Measurements from ENCODE around the gene TMEM248.
"Not testable (repeated sequence)": the region's sequence is repeated elsewhere in the genome, so short reads cannot be mapped to it uniquely, and the experiment has no call there.

Gene TMEM248, protein sequence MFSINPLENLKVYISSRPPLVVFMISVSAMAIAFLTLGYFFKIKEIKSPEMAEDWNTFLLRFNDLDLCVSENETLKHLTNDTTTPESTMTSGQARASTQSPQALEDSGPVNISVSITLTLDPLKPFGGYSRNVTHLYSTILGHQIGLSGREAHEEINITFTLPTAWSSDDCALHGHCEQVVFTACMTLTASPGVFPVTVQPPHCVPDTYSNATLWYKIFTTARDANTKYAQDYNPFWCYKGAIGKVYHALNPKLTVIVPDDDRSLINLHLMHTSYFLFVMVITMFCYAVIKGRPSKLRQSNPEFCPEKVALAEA

GRCh38 chr7:66920769-66921395, at the start of gene TMEM248:
TMEM248 (plus strand) TSS chr7:66921225; CDS start chr7:66941866, 20,641 bp downstream.
- H3K36me3 ChIP-seq (ENCODE audit: control insufficient read depth, insufficient read depth, low read length), result no peaks in the 10 kb centered on the region
- H3K4me3 ChIP-seq (ENCODE audit: low read length), result peak within 1 kb of the TSS; percentile 53
- H3K4me1 ChIP-seq (ENCODE audit: control insufficient read depth, insufficient read depth, low read length), result peaks cover 9% of the 10 kb centered on the region
- H3K9ac ChIP-seq (ENCODE audit: low read length), result peak within 1 kb of the TSS; percentile 78
- no peaks in the 10 kb centered on the region for H3K27me3 ChIP-seq (ENCODE audit: control insufficient read depth, insufficient read depth, low read length)
- H3K9me3 ChIP-seq (ENCODE audit: control insufficient read depth, low read length), result no peaks in the 10 kb centered on the region

- Histone ChIP-seq H3K9me3 (ENCODE audit: control insufficient read depth, low read length) (no peaks in the 10 kb centered on the region), H3K9ac (ENCODE audit: low read length) (no peak overlapping the region), H3K36me3 (ENCODE audit: control insufficient read depth, insufficient read depth, low read length) (no peaks in the 10 kb centered on the region), H3K27me3 (ENCODE audit: control insufficient read depth, insufficient read depth, low read length) (no peaks in the 10 kb centered on the region), H3K4me1 (ENCODE audit: control insufficient read depth, insufficient read depth, low read length) (no peaks in the 10 kb centered on the region), H3K4me3 (ENCODE audit: low read length) (no peak overlapping the region)
Observed at GRCh38 chr7:66873476-66873875, 47.5 kb upstream of the TMEM248 start.

GRCh38 chr7:66877577-66878300, 43.3 kb upstream of the TMEM248 start:
- H3K9me3 ChIP-seq (ENCODE audit: control insufficient read depth, low read length), result no peaks in the 10 kb centered on the region
- no peaks in the 10 kb centered on the region for H3K36me3 ChIP-seq (ENCODE audit: control insufficient read depth, insufficient read depth, low read length)
- no peak overlapping the region for H3K4me3 ChIP-seq (ENCODE audit: low read length)
- no peaks in the 10 kb centered on the region for H3K4me1 ChIP-seq (ENCODE audit: control insufficient read depth, insufficient read depth, low read length)
- no peak overlapping the region for H3K9ac ChIP-seq (ENCODE audit: low read length)
- no peaks in the 10 kb centered on the region for H3K27me3 ChIP-seq (ENCODE audit: control insufficient read depth, insufficient read depth, low read length)

GRCh38 chr7:66878301-66878685, 42.7 kb upstream of the TMEM248 start:
- H3K9me3 ChIP-seq (ENCODE audit: control insufficient read depth, low read length); H3K4me1 ChIP-seq (ENCODE audit: control insufficient read depth, insufficient read depth, low read length); H3K27me3 ChIP-seq (ENCODE audit: control insufficient read depth, insufficient read depth, low read length); H3K4me3 ChIP-seq (ENCODE audit: low read length); H3K36me3 ChIP-seq (ENCODE audit: control insufficient read depth, insufficient read depth, low read length); H3K9ac ChIP-seq (ENCODE audit: low read length): not testable (repeated sequence)

GRCh38 chr7:66880053-66880452, 41.0 kb upstream of the TMEM248 start:
- Histone ChIP-seq H3K4me1 (ENCODE audit: control insufficient read depth, insufficient read depth, low read length) (no peaks in the 10 kb centered on the region), H3K9ac (ENCODE audit: low read length) (no peak overlapping the region), H3K9me3 (ENCODE audit: control insufficient read depth, low read length) (no peaks in the 10 kb centered on the region), H3K36me3 (ENCODE audit: control insufficient read depth, insufficient read depth, low read length) (no peaks in the 10 kb centered on the region), H3K4me3 (ENCODE audit: low read length) (no peak overlapping the region), H3K27me3 (ENCODE audit: control insufficient read depth, insufficient read depth, low read length) (no peaks in the 10 kb centered on the region)

- H3K9ac ChIP-seq (ENCODE audit: low read length); H3K9me3 ChIP-seq (ENCODE audit: control insufficient read depth, low read length); H3K27me3 ChIP-seq (ENCODE audit: control insufficient read depth, insufficient read depth, low read length); H3K4me1 ChIP-seq (ENCODE audit: control insufficient read depth, insufficient read depth, low read length); H3K36me3 ChIP-seq (ENCODE audit: control insufficient read depth, insufficient read depth, low read length); H3K4me3 ChIP-seq (ENCODE audit: low read length): not testable (repeated sequence)
Observed at GRCh38 chr7:66880577-66880976, 40.4 kb upstream of the TMEM248 start.

- no peak overlapping the region for H3K9ac ChIP-seq (ENCODE audit: low read length)
- no peaks in the 10 kb centered on the region for H3K27me3 ChIP-seq (ENCODE audit: control insufficient read depth, insufficient read depth, low read length)
- H3K9me3 ChIP-seq (ENCODE audit: control insufficient read depth, low read length), result no peaks in the 10 kb centered on the region
- H3K4me1 ChIP-seq (ENCODE audit: control insufficient read depth, insufficient read depth, low read length), result no peaks in the 10 kb centered on the region
- H3K4me3 ChIP-seq (ENCODE audit: low read length), result no peak overlapping the region
- no peaks in the 10 kb centered on the region for H3K36me3 ChIP-seq (ENCODE audit: control insufficient read depth, insufficient read depth, low read length)
Observed at GRCh38 chr7:66883716-66884115, 37.3 kb upstream of the TMEM248 start.

DNA sequence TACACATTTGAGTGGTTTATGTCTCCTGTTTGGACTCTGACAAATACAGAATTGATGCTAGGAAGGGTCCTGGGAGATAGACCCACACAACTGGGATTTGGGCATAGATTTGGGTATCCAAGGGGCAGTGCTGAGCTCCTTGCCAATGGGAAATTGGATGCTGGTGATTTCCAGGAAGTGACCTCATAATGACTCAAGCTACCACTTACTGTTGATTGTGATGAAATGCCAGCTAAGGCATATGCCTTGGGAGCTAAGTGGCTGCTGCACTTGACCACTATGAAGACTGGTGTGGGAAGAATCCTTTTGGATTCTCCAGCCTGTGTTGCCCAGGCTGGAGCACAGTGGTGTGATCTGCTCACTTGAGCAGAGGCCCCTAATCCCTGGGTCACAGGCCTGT, 36.5 kb upstream of the TMEM248 start:
- H3K36me3 ChIP-seq (ENCODE audit: control insufficient read depth, insufficient read depth, low read length), result not testable (repeated sequence)

DNA sequence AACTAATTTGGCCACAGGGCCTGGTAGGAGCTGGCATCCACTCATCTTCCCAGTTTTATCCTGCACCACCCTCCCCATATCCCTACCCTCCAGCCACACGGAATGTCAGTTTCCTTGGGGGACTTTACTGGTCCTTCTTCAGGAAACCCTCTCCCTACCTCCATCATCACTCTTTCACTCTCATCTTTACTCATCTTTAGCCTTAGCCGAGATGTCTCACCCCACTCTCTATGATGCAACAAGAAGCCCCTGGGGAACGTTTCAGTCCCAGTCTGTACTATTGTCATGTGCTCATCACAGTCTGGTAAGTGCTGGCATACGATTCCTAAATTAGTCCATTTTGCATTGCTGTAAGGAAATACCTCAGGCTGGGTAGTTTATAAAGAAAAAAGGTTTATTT, 34.9 kb upstream of the TMEM248 start:
- no peak overlapping the region for H3K4me3 ChIP-seq (ENCODE audit: low read length)
- no peaks in the 10 kb centered on the region for H3K36me3 ChIP-seq (ENCODE audit: control insufficient read depth, insufficient read depth, low read length)
- no peak overlapping the region for H3K9ac ChIP-seq (ENCODE audit: low read length)
- no peaks in the 10 kb centered on the region for H3K27me3 ChIP-seq (ENCODE audit: control insufficient read depth, insufficient read depth, low read length)
- no peaks in the 10 kb centered on the region for H3K9me3 ChIP-seq (ENCODE audit: control insufficient read depth, low read length)
- H3K4me1 ChIP-seq (ENCODE audit: control insufficient read depth, insufficient read depth, low read length), result no peaks in the 10 kb centered on the region

More for the DNA sequence above, 36.5 kb upstream of the TMEM248 start:
- H3K27me3 ChIP-seq (ENCODE audit: control insufficient read depth, insufficient read depth, low read length); H3K4me3 ChIP-seq (ENCODE audit: low read length); H3K9me3 ChIP-seq (ENCODE audit: control insufficient read depth, low read length); H3K4me1 ChIP-seq (ENCODE audit: control insufficient read depth, insufficient read depth, low read length); H3K9ac ChIP-seq (ENCODE audit: low read length): not testable (repeated sequence)

DNA sequence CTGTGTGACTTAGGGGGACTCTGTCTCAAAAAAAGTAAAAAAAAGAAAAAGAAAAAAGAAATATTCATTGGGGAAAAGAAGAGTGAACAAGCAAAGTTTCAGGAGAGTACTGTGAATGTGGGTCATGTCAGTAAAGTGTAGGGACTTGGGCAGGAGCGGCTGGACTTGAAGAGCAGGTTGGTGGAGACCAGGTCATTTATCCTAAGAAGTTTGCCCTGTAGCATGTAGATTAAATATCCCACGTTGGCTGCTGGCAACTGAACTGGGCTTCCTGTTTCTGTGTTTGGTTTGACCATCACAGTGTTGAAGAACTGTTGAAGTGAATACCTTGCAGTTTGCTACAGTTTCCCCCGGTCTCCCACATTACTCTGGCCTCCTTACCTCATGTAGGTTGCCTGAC, 32.8 kb upstream of the TMEM248 start:
- not testable (repeated sequence) for H3K9ac ChIP-seq (ENCODE audit: low read length); H3K4me1 ChIP-seq (ENCODE audit: control insufficient read depth, insufficient read depth, low read length); H3K9me3 ChIP-seq (ENCODE audit: control insufficient read depth, low read length); H3K36me3 ChIP-seq (ENCODE audit: control insufficient read depth, insufficient read depth, low read length); H3K27me3 ChIP-seq (ENCODE audit: control insufficient read depth, insufficient read depth, low read length); H3K4me3 ChIP-seq (ENCODE audit: low read length)

- Histone ChIP-seq H3K9me3 (ENCODE audit: control insufficient read depth, low read length) (no peaks in the 10 kb centered on the region), H3K4me1 (ENCODE audit: control insufficient read depth, insufficient read depth, low read length) (no peaks in the 10 kb centered on the region), H3K27me3 (ENCODE audit: control insufficient read depth, insufficient read depth, low read length) (no peaks in the 10 kb centered on the region), H3K4me3 (ENCODE audit: low read length) (no peak overlapping the region), H3K9ac (ENCODE audit: low read length) (no peak overlapping the region), H3K36me3 (ENCODE audit: control insufficient read depth, insufficient read depth, low read length) (no peaks in the 10 kb centered on the region)
Observed at GRCh38 chr7:66894463-66895080, 26.5 kb upstream of the TMEM248 start.

GRCh38 chr7:66896441-66896840, 24.6 kb upstream of the TMEM248 start:
- no peak overlapping the region for H3K9ac ChIP-seq (ENCODE audit: low read length)
- H3K9me3 ChIP-seq (ENCODE audit: control insufficient read depth, low read length), result no peaks in the 10 kb centered on the region
- no peaks in the 10 kb centered on the region for H3K27me3 ChIP-seq (ENCODE audit: control insufficient read depth, insufficient read depth, low read length)
- H3K4me1 ChIP-seq (ENCODE audit: control insufficient read depth, insufficient read depth, low read length), result no peaks in the 10 kb centered on the region
- no peaks in the 10 kb centered on the region for H3K36me3 ChIP-seq (ENCODE audit: control insufficient read depth, insufficient read depth, low read length)
- no peak overlapping the region for H3K4me3 ChIP-seq (ENCODE audit: low read length)

Measured in mucosa of stomach (tissue), 1 donor.